SU-DHL-6 (cell line): ENCODE results near the gene COG1.

Source experiments
- H2AFZ ChIP-seq: fragments of 200-600 bp; sonication (generic); 2 replicates; pipeline ENCODE4 v1.6.1; 2014; ENCODE audit warnings: low read depth, mild to moderate bottlenecking, moderate library complexity, mixed read lengths, antibody characterized with exemption, low read length; ENCODE audit not compliant: severe bottlenecking
- H3F3A ChIP-seq: fragments of 200-600 bp; shearing (Covaris generic); 2 replicates; pipeline ENCODE4 v1.6.0; 2016; ENCODE audit warnings: antibody characterized with exemption, mild to moderate bottlenecking; ENCODE audit not compliant: insufficient read depth
- H3K27ac ChIP-seq: fragments of 200-600 bp; sonication (generic); 2 replicates; pipeline ENCODE4 v1.5.1; 2016; ENCODE audit warnings: low read depth, mild to moderate bottlenecking, low read length, moderate library complexity, mixed read lengths
- H3K27me3 ChIP-seq: fragments of 200-600 bp; sonication (generic), shearing (Covaris generic); 2 replicates; pipeline ENCODE4 v1.6.0; 2014; ENCODE audit warnings: mild to moderate bottlenecking, low read length
- H3K36me3 ChIP-seq: fragments of 200-600 bp; sonication (generic); 2 replicates; pipeline ENCODE4 v1.6.1; 2014; ENCODE audit warnings: mild to moderate bottlenecking, low read length, mixed read lengths
- H3K4me2 ChIP-seq: fragments of 300-600, 200-600 bp; shearing (Covaris generic), sonication (generic); 2 replicates; pipeline ENCODE4 v1.6.0; 2014; ENCODE audit warnings: low read length, low read depth, mild to moderate bottlenecking; ENCODE audit not compliant: poor library complexity, severe bottlenecking
- H3K4me3 ChIP-seq: fragments of 200-600 bp; sonication (generic); 2 replicates; pipeline ENCODE4 v1.5.1; 2014; ENCODE audit warnings: antibody characterized with exemption, low read length, mild to moderate bottlenecking, mixed read lengths; ENCODE audit not compliant: insufficient read depth, poor library complexity, severe bottlenecking
- H3K79me2 ChIP-seq: fragments of 200-600 bp; sonication (generic); 2 replicates; pipeline ENCODE4 v1.6.1; 2014; ENCODE audit warnings: mild to moderate bottlenecking, low read length, moderate library complexity; ENCODE audit not compliant: insufficient read depth
- H3K9ac ChIP-seq: fragments of 200-600 bp; sonication (generic); 2 replicates; pipeline ENCODE4 v1.7.0; 2014; ENCODE audit warnings: mild to moderate bottlenecking, low read length
- H3K9me2 ChIP-seq: fragments of 200-600 bp; sonication (generic); replicated peaks from 2 replicates; pipeline ENCODE4 v1.6.1; 2014; ENCODE audit warnings: low read length; ENCODE audit not compliant: insufficient read depth
- H3K9me3 ChIP-seq: fragments of 200-600 bp; sonication (generic); 2 replicates; pipeline ENCODE4 v1.6.1; 2014; ENCODE audit warnings: low read length, mixed read lengths; ENCODE audit not compliant: insufficient read depth
- H4K20me1 ChIP-seq: fragments of 200-600 bp; sonication (generic); 2 replicates; pipeline ENCODE4 v1.6.1; 2014; ENCODE audit warnings: low read depth, mild to moderate bottlenecking, antibody characterized with exemption, low read length, moderate library complexity, mixed read lengths
- CTCF ChIP-seq: fragments of 200-600 bp; sonication (generic); IDR thresholded peaks from one replicate; pipeline ENCODE4 v1.5.1; 2017; ENCODE audit warnings: antibody characterized with exemption, mild to moderate bottlenecking, low read length, moderate library complexity; ENCODE audit not compliant: insufficient read depth, poor library complexity, severe bottlenecking
- EZH2phosphoT487 ChIP-seq: fragments of 200-600 bp; sonication (generic), shearing (Covaris generic); conservative IDR thresholded peaks from 2 replicates; pipeline ENCODE4 v1.6.1; 2018; ENCODE audit warnings: mild to moderate bottlenecking, antibody characterized with exemption, low read length, moderate library complexity, mixed read lengths

Gene COG1

GRCh38 chr17:73227944-73228343, 35.1 kb downstream of the COG1 start:
- no peak overlapping the region for H3K4me3 ChIP-seq
- H3K9me3 ChIP-seq = no peaks in the 10 kb centered on the region
- H3K9ac ChIP-seq = no peak overlapping the region
- peaks cover 3% of the 10 kb centered on the region; the same call in 1 of the 2 replicates for H4K20me1 ChIP-seq
- no peaks in the 10 kb centered on the region for H3K27me3 ChIP-seq
- no peak overlapping the region for H2AFZ ChIP-seq
- H3K9me2 ChIP-seq = no peaks in the 10 kb centered on the region
- no peak overlapping the region for H3K27ac ChIP-seq
- TF ChIP-seq CTCF = no peak
- TF ChIP-seq EZH2phosphoT487 = no peak
- H3F3A ChIP-seq = no peaks in the 10 kb centered on the region
- peaks cover 81% of the 10 kb centered on the region for H3K79me2 ChIP-seq
- H3K4me2 ChIP-seq = no peak overlapping the region
- H3K36me3 ChIP-seq = no peaks in the 10 kb centered on the region

DNA sequence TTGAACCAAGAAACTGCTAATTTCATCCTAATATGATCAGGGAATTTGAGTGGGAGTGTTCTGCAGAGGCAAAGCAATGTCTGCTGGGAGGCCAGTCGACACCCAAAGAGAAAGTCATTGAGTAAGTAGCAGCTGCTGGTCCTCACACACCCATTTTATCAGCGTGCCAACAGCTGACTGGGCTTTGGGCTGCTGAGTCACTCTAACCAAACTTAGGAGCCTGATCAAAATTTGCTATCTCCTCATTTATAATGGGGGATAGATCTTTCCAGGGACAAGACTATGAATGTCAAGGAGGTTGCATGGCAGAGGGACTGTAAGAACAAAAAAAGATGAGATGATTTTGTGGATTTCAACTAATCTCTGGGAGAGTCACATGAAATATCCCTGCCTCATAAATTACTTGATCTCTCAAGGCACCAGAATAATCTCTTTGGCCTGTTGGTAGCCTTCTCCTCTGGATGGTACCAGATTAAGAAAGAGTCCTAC, 35.9 kb downstream of the COG1 start:
- no peak for TF ChIP-seq EZH2phosphoT487
- no peak for TF ChIP-seq CTCF
- peaks cover 3% of the 10 kb centered on the region; the same call in 1 of the 2 replicates for H4K20me1 ChIP-seq
- H3K9me2 ChIP-seq = no peaks in the 10 kb centered on the region
- peaks cover 82% of the 10 kb centered on the region for H3K79me2 ChIP-seq
- H2AFZ ChIP-seq = no peak overlapping the region
- peak overlapping the region; percentile 8 for H3K4me2 ChIP-seq
- no peak overlapping the region for H3K27ac ChIP-seq
- no peaks in the 10 kb centered on the region for H3K9me3 ChIP-seq
- no peak overlapping the region for H3K4me3 ChIP-seq
- H3K9ac ChIP-seq = no peak overlapping the region
- H3F3A ChIP-seq = no peaks in the 10 kb centered on the region
- H3K36me3 ChIP-seq = no peaks in the 10 kb centered on the region
- H3K27me3 ChIP-seq = no peaks in the 10 kb centered on the region

DNA sequence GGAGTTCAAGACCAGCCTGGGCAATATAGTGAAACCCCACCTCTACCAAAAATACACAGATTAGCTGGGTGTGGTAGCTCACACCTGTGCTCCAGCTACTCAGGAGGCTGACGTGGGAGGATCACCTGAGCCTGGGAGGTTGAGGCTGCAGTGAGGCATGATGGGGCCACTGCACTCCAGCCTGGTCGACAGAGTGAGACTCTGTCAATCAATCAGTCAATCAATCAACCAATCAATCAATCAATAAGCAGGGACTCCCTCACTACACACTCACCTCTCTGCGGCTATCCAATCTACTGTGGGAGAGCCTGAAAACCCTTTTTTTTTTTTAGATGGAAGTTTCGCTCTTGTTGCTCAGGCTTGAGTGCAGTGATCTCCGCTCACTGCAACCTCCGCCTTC, 37.2 kb downstream of the COG1 start:
- H3K79me2 ChIP-seq = peaks cover 77% of the 10 kb centered on the region
- H3K27ac ChIP-seq = no peak overlapping the region
- no peak overlapping the region for H3K9ac ChIP-seq
- H2AFZ ChIP-seq = no peak overlapping the region
- H3K4me2 ChIP-seq = peak overlapping the region; percentile 79
- H4K20me1 ChIP-seq = peaks cover 3% of the 10 kb centered on the region; the same call in 1 of the 2 replicates
- H3K9me2 ChIP-seq = no peaks in the 10 kb centered on the region
- no peaks in the 10 kb centered on the region for H3K9me3 ChIP-seq
- H3K27me3 ChIP-seq = no peaks in the 10 kb centered on the region
- no peak overlapping the region for H3K4me3 ChIP-seq
- no peaks in the 10 kb centered on the region for H3F3A ChIP-seq
- TF ChIP-seq CTCF (no peak), EZH2phosphoT487 (no peak)
- peaks cover under 1% of the 10 kb centered on the region; the same call in 1 of the 2 replicates for H3K36me3 ChIP-seq
